ENCODE results near the gene HOXB6.

The HOXB6 gene

GRCh38 chr17:48551596-48552465 is 53.0 kb downstream of the HOXB6 start:
- no peak for FAIRE-seq

GRCh38 chr17:48551214-48551555 is 53.6 kb downstream of the HOXB6 start:
- no peak for FAIRE-seq

- no peak for FAIRE-seq
Observed at GRCh38 chr17:48550502-48551213, 54.1 kb downstream of the HOXB6 start.

- FAIRE-seq = no peak
Observed at GRCh38 chr17:48549914-48550501, 54.8 kb downstream of the HOXB6 start.

GRCh38 chr17:48549281-48549630 is 55.5 kb downstream of the HOXB6 start:
- FAIRE-seq = no peak

GRCh38 chr17:48548523-48549280 is 56.1 kb downstream of the HOXB6 start:
- no peak for FAIRE-seq

GRCh38 chr17:48547808-48548522 is 56.8 kb downstream of the HOXB6 start:
- no peak for FAIRE-seq

GRCh38 chr17:48546924-48547807 is 57.6 kb downstream of the HOXB6 start:
- peak; percentile 14 for FAIRE-seq

- no peak for FAIRE-seq
Observed at GRCh38 chr17:48546137-48546923, 58.5 kb downstream of the HOXB6 start.
